Choroid plexus epithelial cell (primary cell): ENCODE results near the gene ELL.

Experiments used
- DNase-seq: peaks from one replicate; pipeline ENCODE4 v3.0.0-alpha.2; 2010; ENCODE audit warnings: low read depth
- H3K4me3 ChIP-seq: 2 replicates; pipeline ENCODE4 v1.5.1; 2011; ENCODE audit warnings: low read depth, mild to moderate bottlenecking, control low read depth, low read length, moderate library complexity
- CTCF ChIP-seq: conservative IDR thresholded peaks from 2 replicates; pipeline ENCODE4 v1.5.1; 2011; ENCODE audit warnings: low read depth, mild to moderate bottlenecking, control low read depth, inconsistent platforms, low read length, moderate library complexity

ELL gene

GRCh38 chr19:18513868-18514267, 8.0 kb downstream of the ELL start:
- no peak overlapping the region for H3K4me3 ChIP-seq
- TF ChIP-seq CTCF, result no peak
- peak; percentile 44 for DNase-seq

GRCh38 chr19:18510216-18510615, 11.7 kb downstream of the ELL start:
- H3K4me3 ChIP-seq, result no peak overlapping the region
- no peak for DNase-seq
- TF ChIP-seq CTCF, result no peak

- no peak for DNase-seq
- TF ChIP-seq CTCF, result no peak
- H3K4me3 ChIP-seq, result no peak overlapping the region
Measured at GRCh38 chr19:18508585-18508984, 13.3 kb downstream of the ELL start.

GRCh38 chr19:18507727-18508440, 14.0 kb downstream of the ELL start:
- H3K4me3 ChIP-seq, result no peak overlapping the region
- TF ChIP-seq CTCF, result no peak
- no peak for DNase-seq

GRCh38 chr19:18507021-18507726, 14.7 kb downstream of the ELL start:
- no peak overlapping the region for H3K4me3 ChIP-seq
- no peak for DNase-seq
- no peak for TF ChIP-seq CTCF

- no peak for DNase-seq
- H3K4me3 ChIP-seq, result no peak overlapping the region
- TF ChIP-seq CTCF, result no peak
Measured at GRCh38 chr19:18506101-18506930, 15.6 kb downstream of the ELL start.
